ENCODE measurements around the gene PRKCG. TPM values are rescaled to one million over a fixed set of nuclear protein-coding genes. Genes with fewer than 3 reads are reported as not detected.

Gene PRKCG
- total and polyA plus RNA-seq, 2 of the 8 experiments (the other 6 are each of a cell fraction or from before 2014, with no cell fraction given): 6.1 to 10.6 TPM

GRCh38 chr19:53900191-53900860, 18.3 kb downstream of the PRKCG start:
- Histone ChIP-seq H3K18ac (ENCODE audit: extremely low read depth, low read length) (no peak overlapping the region), H3K36me3 (ENCODE audit: control insufficient read depth in 2 of 4, insufficient read depth in 4 of 4, low read length in 3 of 4) (peaks cover 0 to 8% (median 2%) of the 10 kb centered on the region in 4 experiments; a peak in 4 of 8 replicates), H3K4me1 (replicated peaks in 1 of 4; ENCODE audit: control insufficient read depth in 3 of 4, insufficient read depth in 4 of 4, low read length in 3 of 4) (peaks cover 0 to 14% (median 9%) of the 10 kb centered on the region in 4 experiments; a peak in 5 of 7 replicates), H2BK20ac (ENCODE audit: low read length) (no peak overlapping the region), H4K20me1 (replicated peaks in 1 of 2; ENCODE audit: control insufficient read depth in 1 of 2, insufficient read depth in 2 of 2, low read length in 2 of 2) (peaks cover 0 to 3% of the 10 kb centered on the region in 2 experiments), H3K79me1 (ENCODE audit: low read depth, low read length) (0 out of 2 replicates have a peak, but pooled peaks cover 2% of the 10 kb centered on the region), H3K23ac (ENCODE audit: insufficient read length) (no peak overlapping the region), H3K9me3 (ENCODE audit: insufficient read depth in 2 of 2, low read depth in 1 of 2, low read length in 1 of 2) (no peaks in the 10 kb centered on the region), H2BK12ac (ENCODE audit: low read depth, low read length) (no peak overlapping the region), H3K4me2 (ENCODE audit: insufficient read depth in 1 of 2, low read depth in 2 of 2, low read length in 2 of 2) (no peak overlapping the region; a peak in 1 of 4 replicates), H4K5ac (ENCODE audit: insufficient read length, low read depth, low read length) (no peak overlapping the region), H3K56ac (replicated peaks; ENCODE audit: insufficient read length, low read depth, low read length) (no peak overlapping the region), H2BK5ac (ENCODE audit: low read depth, low read length) (no peak overlapping the region), H4K91ac (replicated peaks; ENCODE audit: insufficient read length, low read length) (no peak overlapping the region), H3K9ac (replicated peaks in 1 of 4; ENCODE audit: extremely low read depth in 1 of 4, low read depth in 3 of 4, low read length in 3 of 4) (no peak overlapping the region), H3K27me3 (replicated peaks in 1 of 4; ENCODE audit: control insufficient read depth in 3 of 4, extremely low read depth in 1 of 4, insufficient read depth in 3 of 4, low read length in 3 of 4) (peaks cover 0 to 3% (median 0%) of the 10 kb centered on the region in 4 experiments; a peak in 1 of 7 replicates), H3K14ac (ENCODE audit: insufficient read length) (no peak overlapping the region), H3K4me3 (ENCODE audit: extremely low read depth in 1 of 4, insufficient read depth in 2 of 4, low read depth in 3 of 4, low read length in 4 of 4) (no peak overlapping the region), H2AK5ac (ENCODE audit: low read depth, low read length) (0 out of 2 replicates have a peak overlapping the region, but pooled peaks have one; percentile 24), H3K4ac (replicated peaks; ENCODE audit: insufficient read length, low read depth, low read length) (no peak overlapping the region), H2AFZ (ENCODE audit: low read length) (no peak overlapping the region), H2BK15ac (ENCODE audit: low read length) (no peak overlapping the region), H3K23me2 (ENCODE audit: low read depth, low read length) (peaks cover 6% of the 10 kb centered on the region), H4K8ac (ENCODE audit: extremely low read depth, insufficient read depth, low read length) (no peak overlapping the region), H3K79me2 (ENCODE audit: control insufficient read depth in 1 of 2, insufficient read depth in 2 of 2, low read length in 2 of 2) (no peaks in the 10 kb centered on the region), H3K27ac (ENCODE audit: low read depth, low read length) (no peak overlapping the region), H2BK120ac (replicated peaks; ENCODE audit: low read depth, low read length) (no peak overlapping the region)
- FAIRE-seq (no peak), DNase-seq (ENCODE audit: low read depth in 1 of 2, low spot score in 2 of 2) (no peak)
- POLR2A ChIA-PET (ENCODE audit: partially characterized antibody): interaction anchor here (0.7 to 1.5 kb wide), 5 partner anchors 12 to 71 kb away, joined by 3 to 7 read pairs (median 3); partner anchors contain the start of gene MYADM
- CTCF ChIA-PET (ENCODE audit: partially characterized antibody): interaction anchor here (0.6 to 8.6 kb wide), 10 partner anchors 8 to 92 kb away, joined by 3 to 44 read pairs (median 5); no protein-coding TSS in a partner anchor
- 98% methylated on average over 23 of the region's 27 CpGs; no CpG with 5 or more reads in 1 of the 2 experiments for WGBS, 2 experiments (ENCODE audit: extremely low coverage in 1 of 2, insufficient coverage in 1 of 2, insufficient read length in 1 of 2, insufficient replicate concordance in 2 of 2, low coverage in 1 of 2, low lambda C conversion rate in 2 of 2, missing lambda C conversion rate in 1 of 2)
- no peak for TF ChIP-seq BCL11A (IDR thresholded peaks at IDR 0.05; ENCODE audit: low read depth in 2 of 2, low read length in 2 of 2)
- no peak for TF ChIP-seq EP300 (IDR thresholded peaks at IDR 0.05; ENCODE audit: borderline replicate concordance in 1 of 2, low read depth in 2 of 2, low read length in 2 of 2)
- TF ChIP-seq FOSL1 (IDR thresholded peaks at IDR 0.05; ENCODE audit: insufficient read depth, low read depth, low read length): no peak
- TF ChIP-seq TBP (IDR thresholded peaks at IDR 0.05; ENCODE audit: low read depth, low read length): no peak
- TF ChIP-seq ATF3 (IDR thresholded peaks at IDR 0.05; ENCODE audit: insufficient read depth, low read depth, low read length): no peak
- TF ChIP-seq SRF (IDR thresholded peaks at IDR 0.05; ENCODE audit: low read depth, low read length): no peak
- TF ChIP-seq TEAD4 (IDR thresholded peaks at IDR 0.05; ENCODE audit: low read depth, low read length): no peak
- TF ChIP-seq SP1 (IDR thresholded peaks at IDR 0.05; ENCODE audit: low read depth, low read length): no peak
- no peak for TF ChIP-seq CTCF (IDR thresholded peaks at IDR 0.05; ENCODE audit: control extremely low read depth in 1 of 3, insufficient read depth in 1 of 3, low read depth in 1 of 3, low read length in 3 of 3)
